Adrenal gland (tissue), 12 donors: ENCODE data around the gene MAP2. TPM values are rescaled to one million over a fixed set of nuclear protein-coding genes. Genes with fewer than 3 reads are reported as not detected.

Experiments used
- DNase-seq, 7 donors: peaks; one replicate each; pipeline ENCODE4 v3.0.0-alpha.2; 2019 to 2020
- H3K27ac ChIP-seq, 5 donors: fragments of 200-600 bp; sonication (generic) in 4 of 5; 1 replicate in 3 of 5; 2 replicates in 2 of 5; pipeline versions ENCODE4 v1.5.1 to v1.8.0; 2016 to 2020; ENCODE audit warnings: mild to moderate bottlenecking in 1 of 5
- H3K27me3 ChIP-seq: fragments of 200-600 bp; 2 replicates; pipeline ENCODE4 v1.8.0; 2021
- H3K36me3 ChIP-seq, 2 donors: fragments of 200-600 bp; replicated peaks in 1 of 2; 1 replicate in 1 of 2; 2 replicates in 1 of 2; pipeline versions ENCODE4 v1.5.1 to v1.8.0; 2018 to 2022
- H3K4me1 ChIP-seq, 2 donors: fragments of 200-600 bp; replicated peaks in 1 of 2; 1 replicate in 1 of 2; 2 replicates in 1 of 2; pipeline versions ENCODE4 v1.5.1 to v1.8.0; 2018 to 2021
- H3K4me3 ChIP-seq, 4 donors: fragments of 200-600 bp; sonication (generic) in 3 of 4; one replicate each; pipeline ENCODE4 v1.5.1; 2016 to 2018
- H3K9me3 ChIP-seq, 3 donors: fragments of 200-600 bp; sonication (generic) in 1 of 3; replicated peaks in 1 of 3; 1 replicate in 2 of 3; 2 replicates in 1 of 3; pipeline versions ENCODE4 v1.5.1 to v1.8.0; 2016 to 2021
- POLR2A ChIP-seq, 2 donors: fragments of 450-650 bp; IDR thresholded peaks; one replicate each; pipeline ENCODE4 v1.6.1; 2017; ENCODE audit warnings: antibody characterized with exemption in 2 of 2, mild to moderate bottlenecking in 2 of 2, moderate library complexity in 1 of 2
- WGBS, 4 donors: extraction: QIAGEN DNeasy Blood & Tissue Kit in 2 of 4; methylation state at CpG; one replicate each; pipeline versions ENCODE4 v1.1.5 to v1.1.7; 2013 to 2017; 5-methylcytosine and 5-hydroxymethylcytosine counted together
- intact Hi-C, 2 donors: fragments of 100-400 bp; cut with DNase I; formaldehyde crosslinking; loops; one replicate each; pipeline versions ENCODE4 v1.14.1 to v1.15.0; 2022 to 2023
- polyA plus RNA-seq, 3 donors: library from polyadenylated mRNA; stranded (reverse); fragments of 200-250 nt in 2 of 3; fragments of 350-450 nt in 1 of 3; fragmentation: Illumina TruSeq in 1 of 3; extraction: RNeasy Lipid Tissue Mini Kit (QIAGEN cat#74804) in 1 of 3; gene quantifications; one replicate each; pipeline ENCODE4 v1.2.3, GENCODE V29; 2013 to 2014
- total RNA-seq, 9 donors: library from RNA; depleted of rRNA in 4 of 9; stranded (reverse); fragments of >200 nt in 4 of 9; fragments of 120-200 nt in 1 of 9; fragmentation: NEBNext Ultra II Directional in 1 of 9; extraction: Animal tissue kit (Norgen Biotek cat#: 25700) in 1 of 9; gene quantifications; one replicate each; pipeline versions ENCODE4 v1.1.0 to v1.2.4, GENCODE V29; 2013 to 2023
- TF ChIP-seq, protein P1 (sequence below), 6 experiments: fragments of 450-650 bp in 4 of 6; fragments of 200-600 bp in 2 of 6; sonication (generic) in 1 of 6; IDR thresholded peaks; 1 replicate in 5 of 6; 2 replicates in 1 of 6; pipeline versions ENCODE4 v1.5.1 to v1.8.0; 2016 to 2021; ENCODE audit warnings: antibody characterized with exemption in 6 of 6, mild to moderate bottlenecking in 2 of 6, moderate library complexity in 1 of 6
- donor health status: healthy with polysubstance abuse.
- donor health status: Bipolar disorder and iron deficiency.
- donor health status: DM: yes; HTN: yes; CAD: no.
- donor health status: DM: no; HTN: no; CAD: no.
- donor health status: DM: no; HTN: no; CAD: no.
- donor health status: DM: yes; HTN: yes; CAD: no.

MAP2 gene
- total and polyA plus RNA-seq, 12 donors = 2.2 to 25.5 (median 6.0) TPM

DNA sequence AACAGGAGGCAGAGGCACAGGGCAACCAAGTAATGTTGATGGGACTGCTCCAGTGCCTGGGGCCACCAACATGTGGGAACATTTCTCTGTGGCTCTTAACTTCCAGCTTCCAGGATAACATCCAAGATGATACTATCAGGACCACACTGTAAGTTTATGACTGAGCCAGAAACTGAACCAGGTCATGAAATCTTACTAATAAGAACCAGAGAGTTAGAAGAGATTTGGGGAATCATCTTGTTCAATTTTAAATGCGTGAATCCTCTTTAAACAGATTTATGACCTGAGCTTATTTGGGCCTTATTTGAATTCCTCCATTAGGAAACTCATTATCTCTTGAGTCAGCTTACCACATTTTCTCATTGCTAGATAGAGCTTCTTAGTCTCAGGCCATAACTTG, 45.0 kb downstream of the MAP2 start:
- TF ChIP-seq, protein P1, sequence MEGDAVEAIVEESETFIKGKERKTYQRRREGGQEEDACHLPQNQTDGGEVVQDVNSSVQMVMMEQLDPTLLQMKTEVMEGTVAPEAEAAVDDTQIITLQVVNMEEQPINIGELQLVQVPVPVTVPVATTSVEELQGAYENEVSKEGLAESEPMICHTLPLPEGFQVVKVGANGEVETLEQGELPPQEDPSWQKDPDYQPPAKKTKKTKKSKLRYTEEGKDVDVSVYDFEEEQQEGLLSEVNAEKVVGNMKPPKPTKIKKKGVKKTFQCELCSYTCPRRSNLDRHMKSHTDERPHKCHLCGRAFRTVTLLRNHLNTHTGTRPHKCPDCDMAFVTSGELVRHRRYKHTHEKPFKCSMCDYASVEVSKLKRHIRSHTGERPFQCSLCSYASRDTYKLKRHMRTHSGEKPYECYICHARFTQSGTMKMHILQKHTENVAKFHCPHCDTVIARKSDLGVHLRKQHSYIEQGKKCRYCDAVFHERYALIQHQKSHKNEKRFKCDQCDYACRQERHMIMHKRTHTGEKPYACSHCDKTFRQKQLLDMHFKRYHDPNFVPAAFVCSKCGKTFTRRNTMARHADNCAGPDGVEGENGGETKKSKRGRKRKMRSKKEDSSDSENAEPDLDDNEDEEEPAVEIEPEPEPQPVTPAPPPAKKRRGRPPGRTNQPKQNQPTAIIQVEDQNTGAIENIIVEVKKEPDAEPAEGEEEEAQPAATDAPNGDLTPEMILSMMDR (IDR thresholded peaks at IDR 0.05) = no peak
- TF ChIP-seq POLR2A (IDR thresholded peaks at IDR 0.05) = no peak
- Histone ChIP-seq H3K36me3 (no peaks in the 10 kb centered on the region), H3K27me3 (no peaks in the 10 kb centered on the region), H3K4me3 (no peak overlapping the region), H3K4me1 (peaks cover 12 to 17% of the 10 kb centered on the region in 2 donors), H3K27ac (no peak overlapping the region), H3K9me3 (no peaks in the 10 kb centered on the region)
- intact Hi-C loops = no loop called here
- WGBS, 4 donors = 39 to 94% (median 88%) methylated on average over 1 of the region's 1 CpG
- no peak for DNase-seq

DNA sequence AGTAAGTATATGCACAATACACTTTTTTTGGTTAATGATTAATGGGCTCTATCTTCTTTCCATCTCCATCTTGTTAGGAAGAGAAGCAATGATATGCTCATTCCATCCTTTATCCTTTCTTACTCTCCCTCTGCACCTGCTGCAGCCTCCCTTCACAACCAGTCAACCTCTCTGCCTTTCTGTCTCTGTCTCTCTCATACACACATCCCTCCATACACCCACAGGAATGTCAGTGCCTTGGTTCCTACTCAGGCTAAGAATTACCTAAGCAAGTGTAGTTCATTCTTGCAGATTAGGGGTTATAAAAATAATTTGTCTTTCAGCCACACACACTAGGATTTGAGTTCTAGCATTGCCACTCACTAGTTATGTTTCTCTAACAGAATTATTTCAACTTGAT, 45.6 kb downstream of the MAP2 start:
- no peaks in the 10 kb centered on the region for H3K27me3 ChIP-seq
- peaks cover 12 to 23% of the 10 kb centered on the region in 2 donors for H3K4me1 ChIP-seq
- no peaks in the 10 kb centered on the region for H3K9me3 ChIP-seq
- H3K4me3 ChIP-seq = no peak overlapping the region
- no peak overlapping the region for H3K27ac ChIP-seq
- intact Hi-C loops = no loop called here
- H3K36me3 ChIP-seq = no peaks in the 10 kb centered on the region
- no peak for DNase-seq
- TF ChIP-seq, protein P1 (IDR thresholded peaks at IDR 0.05) = no peak
- TF ChIP-seq POLR2A (IDR thresholded peaks at IDR 0.05) = no peak

DNA sequence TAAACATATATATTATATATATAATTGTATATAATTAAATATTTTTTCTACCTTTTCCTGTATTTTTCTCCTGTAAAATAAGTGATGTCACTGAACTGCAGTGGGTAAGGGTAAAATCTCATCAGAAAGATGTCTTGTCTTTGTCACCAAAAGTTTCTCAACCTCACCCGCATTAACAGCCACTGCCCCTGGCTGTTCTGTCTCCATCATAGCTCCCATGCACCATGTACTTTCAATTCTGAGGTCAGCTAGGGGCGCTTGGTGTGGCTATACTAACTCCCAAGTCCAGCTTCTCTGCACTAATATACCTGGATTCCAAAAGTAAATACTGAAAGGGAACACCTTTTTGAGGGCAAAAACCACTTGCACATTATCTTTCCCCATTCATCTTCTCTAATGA, 46.6 kb downstream of the MAP2 start:
- peaks cover 0 to 6% (median 0%) of the 10 kb centered on the region in 3 donors for H3K9me3 ChIP-seq
- 85 to 98% (median 95%) methylated on average over 2 of the region's 2 CpGs for WGBS, 4 donors
- no peak for DNase-seq
- intact Hi-C loops = no loop called here
- H3K27ac ChIP-seq = no peak overlapping the region
- H3K27me3 ChIP-seq = no peaks in the 10 kb centered on the region
- TF ChIP-seq, protein P1 (IDR thresholded peaks at IDR 0.05) = no peak
- no peak for TF ChIP-seq POLR2A (IDR thresholded peaks at IDR 0.05)
- H3K4me1 ChIP-seq = peaks cover 12 to 23% of the 10 kb centered on the region in 2 donors
- H3K4me3 ChIP-seq = no peak overlapping the region
- no peaks in the 10 kb centered on the region for H3K36me3 ChIP-seq

DNA sequence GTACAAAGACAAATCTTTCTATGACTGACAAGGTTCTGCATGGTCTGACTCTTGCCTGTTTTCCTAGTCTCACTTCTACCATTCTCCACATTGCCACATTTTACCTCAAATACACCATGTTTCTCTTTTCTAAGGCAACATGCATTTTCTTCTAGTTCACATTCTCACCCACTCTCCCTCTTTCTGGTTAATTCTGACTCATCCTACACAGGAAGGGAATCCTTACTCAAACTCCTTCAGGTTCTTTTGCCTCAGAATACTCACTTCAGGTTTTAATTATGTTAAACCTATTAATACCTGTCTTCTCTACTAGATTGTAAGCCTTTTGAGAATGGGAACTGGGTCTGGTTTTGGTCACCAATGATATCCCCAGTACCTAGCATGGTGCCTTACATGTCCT, 47.2 kb downstream of the MAP2 start:
- Histone ChIP-seq H3K4me3 (no peak overlapping the region), H3K27ac (no peak overlapping the region), H3K36me3 (no peaks in the 10 kb centered on the region), H3K4me1 (peaks cover 12 to 27% of the 10 kb centered on the region in 2 donors), H3K9me3 (peaks cover 0 to 9% (median 0%) of the 10 kb centered on the region in 3 donors), H3K27me3 (no peaks in the 10 kb centered on the region)
- DNase-seq = no peak
- TF ChIP-seq, protein P1 (IDR thresholded peaks at IDR 0.05) = no peak
- intact Hi-C loops = no loop called here
